GM23338 (cell line): ENCODE measurements around the gene KAT8. TPM values are rescaled to one million over a fixed set of nuclear protein-coding genes. Genes with fewer than 3 reads are reported as not detected.

Source experiments
- ATAC-seq: fragments of 200-7000 bp; cut with Tn5 transposase; 3 replicates; pipeline ENCODE4 v1.9.1; 2020
- DNase-seq: peaks from one replicate; pipeline ENCODE4 v3.0.0-alpha.2; 2015; ENCODE audit warnings: low spot score
- H2AFZ ChIP-seq: fragments of 200-600 bp; sonication (generic); 2 replicates; pipeline ENCODE4 v1.8.0; 2016; ENCODE audit warnings: antibody characterized with exemption, mild to moderate bottlenecking, moderate library complexity
- H3F3A ChIP-seq: fragments of 200-600 bp; sonication (generic); replicated peaks from 2 replicates; pipeline ENCODE4 v1.8.0; 2017; ENCODE audit warnings: antibody characterized with exemption, mixed run types, low read depth
- H3K27ac ChIP-seq: fragments of 200-600 bp; sonication (generic); 2 replicates; pipeline ENCODE4 v1.6.1; 2016; ENCODE audit warnings: low read depth
- H3K27me3 ChIP-seq: fragments of 200-600 bp; sonication (generic); 2 replicates; pipeline ENCODE4 v1.8.0; 2016; ENCODE audit warnings: mild to moderate bottlenecking, mixed run types, moderate library complexity; ENCODE audit not compliant: insufficient read depth
- H3K36me3 ChIP-seq: fragments of 200-600 bp; sonication (generic); 2 replicates; pipeline ENCODE4 v1.8.0; 2016; ENCODE audit warnings: mild to moderate bottlenecking; ENCODE audit not compliant: insufficient read depth
- H3K4me1 ChIP-seq: fragments of 200-600 bp; sonication (generic); 2 replicates; pipeline ENCODE4 v1.8.0; 2016; ENCODE audit warnings: mild to moderate bottlenecking, moderate library complexity; ENCODE audit not compliant: insufficient read depth
- H3K4me2 ChIP-seq: fragments of 200-600 bp; sonication (generic); 2 replicates; pipeline ENCODE4 v1.7.1; 2017; ENCODE audit warnings: mixed run types
- H3K4me3 ChIP-seq: fragments of 200-600 bp; sonication (generic); 2 replicates; pipeline ENCODE4 v1.6.1; 2016; ENCODE audit warnings: mixed run types
- H3K79me2 ChIP-seq: fragments of 200-600 bp; sonication (generic); replicated peaks from 2 replicates; pipeline ENCODE4 v1.8.0; 2017; ENCODE audit warnings: mild to moderate bottlenecking; ENCODE audit not compliant: insufficient read depth
- H3K9me2 ChIP-seq: fragments of 200-600 bp; sonication (generic); 2 replicates; pipeline ENCODE4 v1.8.0; 2017; ENCODE audit not compliant: insufficient read depth
- H4K20me1 ChIP-seq: fragments of 200-600 bp; sonication (generic); replicated peaks from 2 replicates; pipeline ENCODE4 v1.8.0; 2017; ENCODE audit warnings: mild to moderate bottlenecking; ENCODE audit not compliant: insufficient read depth
- H3K27ac Mint-ChIP-seq: 2 replicates; pipeline ENCODE4 v1.8.0; 2020; ENCODE audit warnings: inconsistent platforms, mild to moderate bottlenecking, moderate library complexity, mixed read lengths
- H3K27me3 Mint-ChIP-seq: 3 replicates; pipeline ENCODE4 v1.8.0; 2022; ENCODE audit warnings: low read depth, mild to moderate bottlenecking, moderate library complexity, mixed read lengths, inconsistent platforms; ENCODE audit not compliant: insufficient read depth, poor library complexity
- H3K36me3 Mint-ChIP-seq: 3 replicates; pipeline ENCODE4 v1.8.0; 2021; ENCODE audit warnings: low read depth, mild to moderate bottlenecking, inconsistent platforms, moderate library complexity, mixed read lengths
- H3K4me1 Mint-ChIP-seq: 3 replicates; pipeline ENCODE4 v1.8.0; 2020; ENCODE audit warnings: mild to moderate bottlenecking, inconsistent platforms, mixed read lengths
- H3K4me3 Mint-ChIP-seq: 3 replicates; pipeline ENCODE4 v1.8.0; 2021; ENCODE audit warnings: moderate library complexity, mild to moderate bottlenecking, inconsistent platforms, mixed read lengths
- H3K9me3 Mint-ChIP-seq: 3 replicates; pipeline ENCODE4 v1.8.0; 2020; ENCODE audit warnings: moderate library complexity, mild to moderate bottlenecking, inconsistent platforms, mixed read lengths
- EZH2 ChIP-seq: fragments of 200-600 bp; sonication (generic); IDR thresholded peaks from one replicate; pipeline ENCODE4 v1.8.0; 2017; ENCODE audit warnings: antibody characterized with exemption, mild to moderate bottlenecking, low read depth; ENCODE audit not compliant: unreplicated experiment
- EZH2phosphoT487 ChIP-seq: fragments of 200-600 bp; sonication (generic); IDR thresholded peaks from one replicate; pipeline ENCODE4 v1.8.1; 2018; ENCODE audit warnings: antibody characterized with exemption; ENCODE audit not compliant: unreplicated experiment
- JUNB ChIP-seq: IDR thresholded peaks from one replicate; pipeline ENCODE4 v1.6.1; 2016; ENCODE audit warnings: antibody characterized with exemption; ENCODE audit not compliant: unreplicated experiment
- ZNF331 ChIP-seq: fragments of 250-450 bp; sonication (Bioruptor Pico); IDR thresholded peaks from 2 replicates; pipeline ENCODE4 v1.5.0; 2020; ENCODE audit warnings: low read depth, mild to moderate bottlenecking, moderate library complexity
- polyA plus RNA-seq: library from polyadenylated mRNA; unstranded; fragments of >200 nt; fragmentation: Nextera tagmentation; extraction: Ambion mirVana; gene quantifications from 2 replicates; pipeline ENCODE4 v1.2.1, GENCODE V29; 2016
- total RNA-seq: library from RNA; depleted of rRNA; stranded (reverse); fragments of >200 nt; shearing (Covaris generic); gene quantifications from 2 replicates; pipeline ENCODE4 v1.2.3, GENCODE V29; 2014
- TF ChIP-seq, protein P1 (sequence below): IDR thresholded peaks from one replicate; pipeline ENCODE4 v1.6.1; 2018; ENCODE audit warnings: antibody characterized with exemption; ENCODE audit not compliant: unreplicated experiment
- TF ChIP-seq, protein P2 (sequence below): fragments of 250-450 bp; sonication (Bioruptor Pico); IDR thresholded peaks from 2 replicates; pipeline ENCODE4 v1.5.0; 2020; ENCODE audit warnings: mild to moderate bottlenecking, moderate library complexity
- TF ChIP-seq, protein P3 (sequence below), 2 experiments: fragments of 200-600 bp in 1 of 2; sonication (generic) in 1 of 2; conservative IDR thresholded peaks; 2 replicates each; pipeline versions ENCODE4 v1.5.1 to v1.6.1; 2016 to 2017; ENCODE audit warnings: antibody characterized with exemption in 2 of 2, low read depth in 2 of 2, mild to moderate bottlenecking in 2 of 2, moderate library complexity in 1 of 2

The KAT8 gene
- total and polyA plus RNA-seq, 2 experiments from 2014 or later: 47.6 to 85.4 TPM

DNA sequence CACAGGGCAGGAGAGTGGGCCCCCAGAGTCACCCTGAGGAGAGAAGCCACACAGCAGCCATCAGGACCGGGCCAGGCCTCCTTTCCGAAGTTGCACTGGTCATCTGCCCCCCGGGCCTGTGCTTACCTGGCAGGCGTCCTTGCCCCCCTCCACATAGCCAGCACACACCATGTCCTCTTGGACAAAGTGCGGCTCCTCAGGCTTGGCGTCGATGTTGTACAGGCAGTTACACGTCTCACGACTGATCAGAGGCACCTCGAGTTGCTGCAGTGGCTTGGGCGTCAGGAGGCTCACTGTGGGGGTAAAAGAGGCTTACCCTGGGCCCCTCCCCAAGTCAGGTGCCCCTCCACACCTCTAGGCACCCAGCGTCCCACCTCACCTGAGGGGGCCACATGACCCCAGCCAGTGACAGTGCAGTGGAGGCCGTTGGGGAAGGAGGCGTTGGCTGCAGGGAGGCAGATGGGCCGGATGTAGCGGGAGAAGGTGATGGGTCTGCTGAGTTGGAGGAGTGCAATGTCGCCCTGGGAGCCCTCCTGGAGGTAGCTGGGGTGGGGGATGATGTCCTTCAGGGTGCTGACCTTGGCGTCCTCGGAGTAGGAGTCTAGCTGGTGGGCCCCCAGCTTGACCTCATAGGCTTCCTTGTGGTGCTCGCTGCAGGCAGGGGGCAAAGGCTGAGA lies 15.0 kb downstream of the KAT8 start (continued):
- TF ChIP-seq, protein P1, sequence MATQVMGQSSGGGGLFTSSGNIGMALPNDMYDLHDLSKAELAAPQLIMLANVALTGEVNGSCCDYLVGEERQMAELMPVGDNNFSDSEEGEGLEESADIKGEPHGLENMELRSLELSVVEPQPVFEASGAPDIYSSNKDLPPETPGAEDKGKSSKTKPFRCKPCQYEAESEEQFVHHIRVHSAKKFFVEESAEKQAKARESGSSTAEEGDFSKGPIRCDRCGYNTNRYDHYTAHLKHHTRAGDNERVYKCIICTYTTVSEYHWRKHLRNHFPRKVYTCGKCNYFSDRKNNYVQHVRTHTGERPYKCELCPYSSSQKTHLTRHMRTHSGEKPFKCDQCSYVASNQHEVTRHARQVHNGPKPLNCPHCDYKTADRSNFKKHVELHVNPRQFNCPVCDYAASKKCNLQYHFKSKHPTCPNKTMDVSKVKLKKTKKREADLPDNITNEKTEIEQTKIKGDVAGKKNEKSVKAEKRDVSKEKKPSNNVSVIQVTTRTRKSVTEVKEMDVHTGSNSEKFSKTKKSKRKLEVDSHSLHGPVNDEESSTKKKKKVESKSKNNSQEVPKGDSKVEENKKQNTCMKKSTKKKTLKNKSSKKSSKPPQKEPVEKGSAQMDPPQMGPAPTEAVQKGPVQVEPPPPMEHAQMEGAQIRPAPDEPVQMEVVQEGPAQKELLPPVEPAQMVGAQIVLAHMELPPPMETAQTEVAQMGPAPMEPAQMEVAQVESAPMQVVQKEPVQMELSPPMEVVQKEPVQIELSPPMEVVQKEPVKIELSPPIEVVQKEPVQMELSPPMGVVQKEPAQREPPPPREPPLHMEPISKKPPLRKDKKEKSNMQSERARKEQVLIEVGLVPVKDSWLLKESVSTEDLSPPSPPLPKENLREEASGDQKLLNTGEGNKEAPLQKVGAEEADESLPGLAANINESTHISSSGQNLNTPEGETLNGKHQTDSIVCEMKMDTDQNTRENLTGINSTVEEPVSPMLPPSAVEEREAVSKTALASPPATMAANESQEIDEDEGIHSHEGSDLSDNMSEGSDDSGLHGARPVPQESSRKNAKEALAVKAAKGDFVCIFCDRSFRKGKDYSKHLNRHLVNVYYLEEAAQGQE: no peak
- TF ChIP-seq EZH2phosphoT487 (no peak), ZNF331 (CRISPR knock-in tag) (no peak)

DNA sequence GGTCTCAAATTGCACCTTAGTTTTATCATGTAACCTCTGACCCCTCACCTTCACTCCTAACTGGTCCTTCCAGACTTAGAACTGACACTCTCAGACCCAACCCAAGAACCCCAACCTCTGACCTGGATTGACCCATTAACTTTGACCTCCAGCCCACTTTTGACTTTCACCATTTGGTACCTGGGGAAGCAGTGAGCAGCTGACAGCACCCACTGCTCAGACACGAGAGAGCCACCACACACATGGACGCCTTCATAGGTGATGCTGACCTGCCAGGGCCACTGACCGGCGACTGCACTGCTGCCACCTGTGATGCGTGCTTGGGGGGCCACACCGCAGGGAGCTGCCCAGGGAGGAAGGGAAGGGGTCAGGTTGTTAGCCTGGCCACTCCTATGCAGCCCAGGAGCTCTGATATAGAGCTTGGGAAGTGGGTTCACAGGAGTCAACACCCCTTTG lies 15.6 kb downstream of the KAT8 start:
- peak overlapping the region; percentile 98 for H3K27ac Mint-ChIP-seq
- no peak for DNase-seq
- Histone ChIP-seq H2AFZ (no peak overlapping the region), H3K79me2 (peaks cover 8% of the 10 kb centered on the region; the same call in 1 of the 2 replicates), H3F3A (peaks cover 3% of the 10 kb centered on the region; the same call in 1 of the 2 replicates), H3K9me2 (no peaks in the 10 kb centered on the region), H4K20me1 (no peaks in the 10 kb centered on the region; the same call in 1 of the 2 replicates), H3K27me3 (no peaks in the 10 kb centered on the region), H3K4me2 (no peak overlapping the region), H3K27ac (no peak overlapping the region), H3K4me1 (peaks cover 29% of the 10 kb centered on the region), H3K4me3 (no peak overlapping the region; the same call in 1 of the 2 replicates), H3K36me3 (peaks cover 9% of the 10 kb centered on the region)
- H3K36me3 Mint-ChIP-seq: peaks cover 38% of the 10 kb centered on the region
- H3K4me1 Mint-ChIP-seq: peaks cover 56% of the 10 kb centered on the region
- peak overlapping the region; percentile 94 for H3K4me3 Mint-ChIP-seq
- no peak for ATAC-seq
- peaks cover 27% of the 10 kb centered on the region for H3K27me3 Mint-ChIP-seq
- H3K9me3 Mint-ChIP-seq: no peaks in the 10 kb centered on the region; the same call in 2 of the 3 replicates
- TF ChIP-seq EZH2: no peak
- TF ChIP-seq, protein P2, sequence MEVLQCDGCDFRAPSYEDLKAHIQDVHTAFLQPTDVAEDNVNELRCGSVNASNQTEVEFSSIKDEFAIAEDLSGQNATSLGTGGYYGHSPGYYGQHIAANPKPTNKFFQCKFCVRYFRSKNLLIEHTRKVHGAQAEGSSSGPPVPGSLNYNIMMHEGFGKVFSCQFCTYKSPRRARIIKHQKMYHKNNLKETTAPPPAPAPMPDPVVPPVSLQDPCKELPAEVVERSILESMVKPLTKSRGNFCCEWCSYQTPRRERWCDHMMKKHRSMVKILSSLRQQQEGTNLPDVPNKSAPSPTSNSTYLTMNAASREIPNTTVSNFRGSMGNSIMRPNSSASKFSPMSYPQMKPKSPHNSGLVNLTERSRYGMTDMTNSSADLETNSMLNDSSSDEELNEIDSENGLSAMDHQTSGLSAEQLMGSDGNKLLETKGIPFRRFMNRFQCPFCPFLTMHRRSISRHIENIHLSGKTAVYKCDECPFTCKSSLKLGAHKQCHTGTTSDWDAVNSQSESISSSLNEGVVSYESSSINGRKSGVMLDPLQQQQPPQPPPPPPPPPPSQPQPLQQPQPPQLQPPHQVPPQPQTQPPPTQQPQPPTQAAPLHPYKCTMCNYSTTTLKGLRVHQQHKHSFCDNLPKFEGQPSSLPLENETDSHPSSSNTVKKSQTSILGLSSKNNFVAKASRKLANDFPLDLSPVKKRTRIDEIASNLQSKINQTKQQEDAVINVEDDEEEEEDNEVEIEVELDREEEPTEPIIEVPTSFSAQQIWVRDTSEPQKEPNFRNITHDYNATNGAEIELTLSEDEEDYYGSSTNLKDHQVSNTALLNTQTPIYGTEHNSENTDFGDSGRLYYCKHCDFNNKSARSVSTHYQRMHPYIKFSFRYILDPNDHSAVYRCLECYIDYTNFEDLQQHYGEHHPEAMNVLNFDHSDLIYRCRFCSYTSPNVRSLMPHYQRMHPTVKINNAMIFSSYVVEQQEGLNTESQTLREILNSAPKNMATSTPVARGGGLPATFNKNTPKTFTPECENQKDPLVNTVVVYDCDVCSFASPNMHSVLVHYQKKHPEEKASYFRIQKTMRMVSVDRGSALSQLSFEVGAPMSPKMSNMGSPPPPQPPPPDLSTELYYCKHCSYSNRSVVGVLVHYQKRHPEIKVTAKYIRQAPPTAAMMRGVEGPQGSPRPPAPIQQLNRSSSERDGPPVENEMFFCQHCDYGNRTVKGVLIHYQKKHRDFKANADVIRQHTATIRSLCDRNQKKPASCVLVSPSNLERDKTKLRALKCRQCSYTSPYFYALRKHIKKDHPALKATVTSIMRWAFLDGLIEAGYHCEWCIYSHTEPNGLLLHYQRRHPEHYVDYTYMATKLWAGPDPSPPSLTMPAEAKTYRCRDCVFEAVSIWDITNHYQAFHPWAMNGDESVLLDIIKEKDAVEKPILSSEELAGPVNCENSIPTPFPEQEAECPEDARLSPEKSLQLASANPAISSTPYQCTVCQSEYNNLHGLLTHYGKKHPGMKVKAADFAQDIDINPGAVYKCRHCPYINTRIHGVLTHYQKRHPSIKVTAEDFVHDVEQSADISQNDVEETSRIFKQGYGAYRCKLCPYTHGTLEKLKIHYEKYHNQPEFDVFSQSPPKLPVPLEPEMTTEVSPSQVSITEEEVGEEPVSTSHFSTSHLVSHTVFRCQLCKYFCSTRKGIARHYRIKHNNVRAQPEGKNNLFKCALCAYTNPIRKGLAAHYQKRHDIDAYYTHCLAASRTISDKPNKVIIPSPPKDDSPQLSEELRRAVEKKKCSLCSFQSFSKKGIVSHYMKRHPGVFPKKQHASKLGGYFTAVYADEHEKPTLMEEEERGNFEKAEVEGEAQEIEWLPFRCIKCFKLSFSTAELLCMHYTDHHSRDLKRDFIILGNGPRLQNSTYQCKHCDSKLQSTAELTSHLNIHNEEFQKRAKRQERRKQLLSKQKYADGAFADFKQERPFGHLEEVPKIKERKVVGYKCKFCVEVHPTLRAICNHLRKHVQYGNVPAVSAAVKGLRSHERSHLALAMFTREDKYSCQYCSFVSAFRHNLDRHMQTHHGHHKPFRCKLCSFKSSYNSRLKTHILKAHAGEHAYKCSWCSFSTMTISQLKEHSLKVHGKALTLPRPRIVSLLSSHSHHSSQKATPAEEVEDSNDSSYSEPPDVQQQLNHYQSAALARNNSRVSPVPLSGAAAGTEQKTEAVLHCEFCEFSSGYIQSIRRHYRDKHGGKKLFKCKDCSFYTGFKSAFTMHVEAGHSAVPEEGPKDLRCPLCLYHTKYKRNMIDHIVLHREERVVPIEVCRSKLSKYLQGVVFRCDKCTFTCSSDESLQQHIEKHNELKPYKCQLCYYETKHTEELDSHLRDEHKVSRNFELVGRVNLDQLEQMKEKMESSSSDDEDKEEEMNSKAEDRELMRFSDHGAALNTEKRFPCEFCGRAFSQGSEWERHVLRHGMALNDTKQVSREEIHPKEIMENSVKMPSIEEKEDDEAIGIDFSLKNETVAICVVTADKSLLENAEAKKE (CRISPR knock-in tag): no peak
- no peak for TF ChIP-seq JUNB
- TF ChIP-seq, protein P3, sequence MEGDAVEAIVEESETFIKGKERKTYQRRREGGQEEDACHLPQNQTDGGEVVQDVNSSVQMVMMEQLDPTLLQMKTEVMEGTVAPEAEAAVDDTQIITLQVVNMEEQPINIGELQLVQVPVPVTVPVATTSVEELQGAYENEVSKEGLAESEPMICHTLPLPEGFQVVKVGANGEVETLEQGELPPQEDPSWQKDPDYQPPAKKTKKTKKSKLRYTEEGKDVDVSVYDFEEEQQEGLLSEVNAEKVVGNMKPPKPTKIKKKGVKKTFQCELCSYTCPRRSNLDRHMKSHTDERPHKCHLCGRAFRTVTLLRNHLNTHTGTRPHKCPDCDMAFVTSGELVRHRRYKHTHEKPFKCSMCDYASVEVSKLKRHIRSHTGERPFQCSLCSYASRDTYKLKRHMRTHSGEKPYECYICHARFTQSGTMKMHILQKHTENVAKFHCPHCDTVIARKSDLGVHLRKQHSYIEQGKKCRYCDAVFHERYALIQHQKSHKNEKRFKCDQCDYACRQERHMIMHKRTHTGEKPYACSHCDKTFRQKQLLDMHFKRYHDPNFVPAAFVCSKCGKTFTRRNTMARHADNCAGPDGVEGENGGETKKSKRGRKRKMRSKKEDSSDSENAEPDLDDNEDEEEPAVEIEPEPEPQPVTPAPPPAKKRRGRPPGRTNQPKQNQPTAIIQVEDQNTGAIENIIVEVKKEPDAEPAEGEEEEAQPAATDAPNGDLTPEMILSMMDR (conservative IDR thresholded peaks at IDR 0.05; ENCODE audit: low read depth in 2 of 2): no peak
- TF ChIP-seq, protein P1: no peak
- TF ChIP-seq EZH2phosphoT487: no peak
- TF ChIP-seq ZNF331 (CRISPR knock-in tag): no peak
